Measurements from ENCODE around the gene LRRC74B.
"Not testable (repeated sequence)": the region's sequence is repeated elsewhere in the genome, so short reads cannot be mapped to it uniquely, and the experiment has no call there.

The LRRC74B gene

GRCh38 chr22:21060363-21060762 is 14.6 kb downstream of the LRRC74B start:
- not testable (repeated sequence) for H4K91ac ChIP-seq (ENCODE audit: low read depth, low read length, poor library complexity); H3K79me1 ChIP-seq (ENCODE audit: low read depth, low read length); H3K36me3 ChIP-seq (replicated peaks in 1 of 2; ENCODE audit: control insufficient read depth in 2 of 2, insufficient read depth in 2 of 2, low read length in 2 of 2); H3K27ac ChIP-seq (replicated peaks; ENCODE audit: low read length); H3K9me3 ChIP-seq (replicated peaks in 1 of 2; ENCODE audit: control insufficient read depth in 2 of 2, insufficient read depth in 1 of 2, low read depth in 1 of 2, low read length in 2 of 2); H3K4me3 ChIP-seq (ENCODE audit: low read length in 2 of 2); H4K8ac ChIP-seq (ENCODE audit: low read depth, low read length); H3K18ac ChIP-seq (ENCODE audit: low read length); H2AFZ ChIP-seq (ENCODE audit: low read length); H3K23ac ChIP-seq (ENCODE audit: low read depth, low read length, poor library complexity); H2BK15ac ChIP-seq (ENCODE audit: low read length); H2BK5ac ChIP-seq (ENCODE audit: low read length); H3K4ac ChIP-seq (ENCODE audit: low read length); H3K4me1 ChIP-seq (ENCODE audit: control insufficient read depth in 2 of 2, insufficient read depth in 1 of 2, low read depth in 1 of 2, low read length in 2 of 2); H2BK12ac ChIP-seq (ENCODE audit: low read length); H2AK5ac ChIP-seq (ENCODE audit: low read depth, low read length); DNase-seq (ENCODE audit: low spot score); H3K4me2 ChIP-seq (ENCODE audit: insufficient read depth, low read length, poor library complexity, severe bottlenecking); H3K14ac ChIP-seq (ENCODE audit: low read length); H3K9ac ChIP-seq (ENCODE audit: low read depth, low read length, poor library complexity); H2BK120ac ChIP-seq (ENCODE audit: low read depth, low read length)
- H3K27me3 ChIP-seq (ENCODE audit: control insufficient read depth in 3 of 3, insufficient read depth in 3 of 3, low read depth in 1 of 3, low read length in 3 of 3) = peaks cover 0 to 11% (median 0%) of the 10 kb centered on the region in 3 experiments
- no CpG with 5 or more reads among the region's 8 CpGs for WGBS, 2 donors (ENCODE audit: extremely low coverage in 2 of 2, insufficient read length in 2 of 2, insufficient replicate concordance in 1 of 2)

- not testable (repeated sequence) for H4K91ac ChIP-seq (ENCODE audit: low read depth, low read length, poor library complexity); H2AK5ac ChIP-seq (ENCODE audit: low read depth, low read length); H3K4ac ChIP-seq (ENCODE audit: low read length); H3K14ac ChIP-seq (ENCODE audit: low read length); H2AFZ ChIP-seq (ENCODE audit: low read length); H2BK15ac ChIP-seq (ENCODE audit: low read length); H3K18ac ChIP-seq (ENCODE audit: low read length); H3K4me2 ChIP-seq (ENCODE audit: insufficient read depth, low read length, poor library complexity, severe bottlenecking); H2BK12ac ChIP-seq (ENCODE audit: low read length); H3K27ac ChIP-seq (replicated peaks; ENCODE audit: low read length); H3K4me3 ChIP-seq (ENCODE audit: low read length in 2 of 2); DNase-seq (ENCODE audit: low spot score); H2BK5ac ChIP-seq (ENCODE audit: low read length); H2BK120ac ChIP-seq (ENCODE audit: low read depth, low read length); H3K79me1 ChIP-seq (ENCODE audit: low read depth, low read length); H3K4me1 ChIP-seq (ENCODE audit: control insufficient read depth in 2 of 2, insufficient read depth in 1 of 2, low read depth in 1 of 2, low read length in 2 of 2); H3K9me3 ChIP-seq (replicated peaks in 1 of 2; ENCODE audit: control insufficient read depth in 2 of 2, insufficient read depth in 1 of 2, low read depth in 1 of 2, low read length in 2 of 2); H4K8ac ChIP-seq (ENCODE audit: low read depth, low read length); H3K27me3 ChIP-seq (ENCODE audit: control insufficient read depth in 3 of 3, insufficient read depth in 3 of 3, low read depth in 1 of 3, low read length in 3 of 3); H3K23ac ChIP-seq (ENCODE audit: low read depth, low read length, poor library complexity); H3K9ac ChIP-seq (ENCODE audit: low read depth, low read length, poor library complexity); H3K36me3 ChIP-seq (replicated peaks in 1 of 2; ENCODE audit: control insufficient read depth in 2 of 2, insufficient read depth in 2 of 2, low read length in 2 of 2)
- WGBS, 2 donors (ENCODE audit: extremely low coverage in 2 of 2, insufficient read length in 2 of 2, insufficient replicate concordance in 1 of 2) = no CpG with 5 or more reads among the region's 18 CpGs
These were observed 16.0 kb downstream of the LRRC74B start for GRCh38 chr22:21061660-21062321.

- H3K4me2 ChIP-seq (ENCODE audit: insufficient read depth, low read length, poor library complexity, severe bottlenecking); H2BK15ac ChIP-seq (ENCODE audit: low read length); H4K91ac ChIP-seq (ENCODE audit: low read depth, low read length, poor library complexity); H3K23ac ChIP-seq (ENCODE audit: low read depth, low read length, poor library complexity); H3K9me3 ChIP-seq (replicated peaks in 1 of 2; ENCODE audit: control insufficient read depth in 2 of 2, insufficient read depth in 1 of 2, low read depth in 1 of 2, low read length in 2 of 2); DNase-seq (ENCODE audit: low spot score); H3K18ac ChIP-seq (ENCODE audit: low read length); H3K4ac ChIP-seq (ENCODE audit: low read length); H2AFZ ChIP-seq (ENCODE audit: low read length); H2AK5ac ChIP-seq (ENCODE audit: low read depth, low read length); H2BK120ac ChIP-seq (ENCODE audit: low read depth, low read length); H4K8ac ChIP-seq (ENCODE audit: low read depth, low read length); H2BK12ac ChIP-seq (ENCODE audit: low read length); H3K9ac ChIP-seq (ENCODE audit: low read depth, low read length, poor library complexity); H3K36me3 ChIP-seq (replicated peaks in 1 of 2; ENCODE audit: control insufficient read depth in 2 of 2, insufficient read depth in 2 of 2, low read length in 2 of 2); H3K27me3 ChIP-seq (ENCODE audit: control insufficient read depth in 3 of 3, insufficient read depth in 3 of 3, low read depth in 1 of 3, low read length in 3 of 3); H3K4me3 ChIP-seq (ENCODE audit: low read length in 2 of 2); H3K14ac ChIP-seq (ENCODE audit: low read length); H3K4me1 ChIP-seq (ENCODE audit: control insufficient read depth in 2 of 2, insufficient read depth in 1 of 2, low read depth in 1 of 2, low read length in 2 of 2); H2BK5ac ChIP-seq (ENCODE audit: low read length); H3K79me1 ChIP-seq (ENCODE audit: low read depth, low read length); H3K27ac ChIP-seq (replicated peaks; ENCODE audit: low read length): not testable (repeated sequence)
- WGBS, 2 donors (ENCODE audit: extremely low coverage in 2 of 2, insufficient read length in 2 of 2, insufficient replicate concordance in 1 of 2) = no CpG with 5 or more reads among the region's 11 CpGs
These were observed 18.7 kb downstream of the LRRC74B start for GRCh38 chr22:21064425-21064824.

DNA sequence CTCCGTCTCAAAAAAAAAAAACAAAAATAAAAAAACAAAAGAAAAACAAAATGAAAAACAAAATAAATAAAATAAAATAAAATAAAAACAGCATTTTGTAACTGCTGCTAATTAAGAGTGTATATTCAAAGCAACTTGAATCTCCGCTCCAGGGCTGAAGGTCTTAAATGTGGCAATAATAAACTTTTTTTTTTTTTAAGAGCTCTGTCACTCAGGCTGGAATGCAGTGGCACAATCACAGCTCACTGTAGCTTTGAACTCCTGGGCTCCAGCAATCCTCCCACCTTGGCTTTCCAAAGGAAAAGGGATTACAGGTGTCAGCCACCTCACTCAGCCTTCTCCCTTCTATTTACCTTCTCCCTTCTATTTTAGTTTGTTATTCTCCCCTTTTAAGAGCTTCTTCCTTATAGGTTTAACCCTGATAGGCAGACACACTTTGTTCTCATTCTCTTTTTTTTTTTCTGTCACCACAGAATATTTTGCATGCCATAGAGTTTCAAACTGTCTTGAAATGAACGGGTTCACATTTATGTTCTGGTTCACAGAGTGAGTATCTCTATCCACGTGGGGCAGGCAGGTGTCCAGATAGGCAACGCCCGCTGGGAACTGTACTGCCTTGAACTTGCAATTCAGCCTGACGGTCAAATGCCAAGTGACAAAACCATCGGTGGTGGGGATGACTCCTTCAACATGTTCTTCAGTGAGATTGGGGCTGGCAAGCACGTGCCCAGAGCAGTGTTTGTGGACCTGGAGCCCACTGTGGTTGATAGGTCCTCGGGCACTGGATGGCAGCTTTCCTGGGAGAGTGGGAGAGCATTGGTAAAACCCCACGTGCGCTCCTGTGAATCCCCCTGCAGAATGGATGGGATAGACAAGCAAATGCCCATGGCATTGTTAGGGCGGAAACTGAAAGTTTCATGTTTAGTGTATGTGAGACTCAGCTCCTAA is 19.4 kb downstream of the LRRC74B start:
- no peak for DNase-seq (ENCODE audit: low spot score)
- WGBS, 2 donors (ENCODE audit: extremely low coverage in 2 of 2, insufficient read length in 2 of 2, insufficient replicate concordance in 1 of 2) = no CpG with 5 or more reads among the region's 13 CpGs
- peak overlapping the region; percentile 25 for H3K23ac ChIP-seq (ENCODE audit: low read depth, low read length, poor library complexity)

More for the DNA sequence above, 19.4 kb downstream of the LRRC74B start:
- Histone ChIP-seq H2AK5ac (ENCODE audit: low read depth, low read length) (no peak overlapping the region), H2BK120ac (ENCODE audit: low read depth, low read length) (no peak overlapping the region), H3K27me3 (ENCODE audit: control insufficient read depth in 3 of 3, insufficient read depth in 3 of 3, low read depth in 1 of 3, low read length in 3 of 3) (peaks cover 0 to 4% (median 0%) of the 10 kb centered on the region in 3 experiments), H3K4me1 (ENCODE audit: control insufficient read depth in 2 of 2, insufficient read depth in 1 of 2, low read depth in 1 of 2, low read length in 2 of 2) (peaks cover 0 to 2% of the 10 kb centered on the region in 2 donors), H2BK5ac (ENCODE audit: low read length) (peak overlapping the region; percentile 20), H3K79me1 (ENCODE audit: low read depth, low read length) (no peaks in the 10 kb centered on the region), H2AFZ (ENCODE audit: low read length) (no peak overlapping the region), H2BK15ac (ENCODE audit: low read length) (no peak overlapping the region), H3K27ac (replicated peaks; ENCODE audit: low read length) (no peak overlapping the region), H3K18ac (ENCODE audit: low read length) (no peak overlapping the region), H3K4me3 (ENCODE audit: low read length in 2 of 2) (peak overlapping the region in 1 of 2 donors; percentile 43), H3K9me3 (replicated peaks in 1 of 2; ENCODE audit: control insufficient read depth in 2 of 2, insufficient read depth in 1 of 2, low read depth in 1 of 2, low read length in 2 of 2) (no peaks in the 10 kb centered on the region), H3K4ac (ENCODE audit: low read length) (no peak overlapping the region), H3K4me2 (ENCODE audit: insufficient read depth, low read length, poor library complexity, severe bottlenecking) (no peak overlapping the region), H4K8ac (ENCODE audit: low read depth, low read length) (no peak overlapping the region), H3K9ac (ENCODE audit: low read depth, low read length, poor library complexity) (no peak overlapping the region), H3K14ac (ENCODE audit: low read length) (no peak overlapping the region), H2BK12ac (ENCODE audit: low read length) (no peak overlapping the region), H3K36me3 (replicated peaks in 1 of 2; ENCODE audit: control insufficient read depth in 2 of 2, insufficient read depth in 2 of 2, low read length in 2 of 2) (no peaks in the 10 kb centered on the region), H4K91ac (ENCODE audit: low read depth, low read length, poor library complexity) (no peak overlapping the region)

Data from neuronal stem cell (in vitro differentiated cells).